Measurements from ENCODE around the gene GRID2. TPM values are rescaled to one million over a fixed set of nuclear protein-coding genes. Genes with fewer than 3 reads are reported as not detected.

GRID2 gene
- total RNA-seq, 1 experiment from 2014 or later = 2.2 TPM

- CTCF ChIA-PET = no interaction called here
- H2AFZ ChIP-seq (ENCODE audit: low read length) = no peak overlapping the region
- H3K4me2 ChIP-seq (ENCODE audit: low read length) = no peak overlapping the region
- POLR2A ChIA-PET (ENCODE audit: unreplicated experiment) = no interaction called here
- H3K9ac ChIP-seq (ENCODE audit: low read length) = no peak overlapping the region
- no TSS peak for BruUV-seq (replicated peaks)
- no peak overlapping the region for H3K4me3 ChIP-seq (ENCODE audit: low read length)
- H3K9me3 ChIP-seq (ENCODE audit: low read length) = no peaks in the 10 kb centered on the region
- no peaks in the 10 kb centered on the region for H3K79me2 ChIP-seq (ENCODE audit: low read length)
- no peaks in the 10 kb centered on the region for H3F3A ChIP-seq (ENCODE audit: low read length, unreplicated experiment)
- H3K36me3 ChIP-seq (ENCODE audit: low read depth, low read length) = no peaks in the 10 kb centered on the region
- H3K27me3 ChIP-seq (ENCODE audit: low read length) = no peaks in the 10 kb centered on the region
- intact Hi-C loops (cut with micrococcal nuclease) = no loop called here
- DNase-seq = no peak
- no peaks in the 10 kb centered on the region for H3K9me2 ChIP-seq (replicated peaks; ENCODE audit: low read length)
- no peak overlapping the region for H3K27ac ChIP-seq (ENCODE audit: low read length)
- TF ChIP-seq EZH2phosphoT487 (IDR thresholded peaks at IDR 0.05; ENCODE audit: borderline replicate concordance, low read length) (no peak), EZH2 (IDR thresholded peaks at IDR 0.05; ENCODE audit: low read length, unreplicated experiment) (no peak), CTCF (conservative IDR thresholded peaks at IDR 0.05; ENCODE audit: low read depth, low read length) (no peak)
- H3K4me1 ChIP-seq (ENCODE audit: insufficient read depth, low read length) = peaks cover 7% of the 10 kb centered on the region; the same call in 1 of the 2 replicates
- ATAC-seq = no peak
- no peaks in the 10 kb centered on the region for H4K20me1 ChIP-seq (ENCODE audit: low read length)
These were observed 1466.4 kb downstream of the GRID2 start for GRCh38 chr4:93770201-93770600.

- no peaks in the 10 kb centered on the region for H3K36me3 ChIP-seq (ENCODE audit: low read depth, low read length)
- H2AFZ ChIP-seq (ENCODE audit: low read length) = no peak overlapping the region
- no TSS peak for BruUV-seq (replicated peaks)
- H3K79me2 ChIP-seq (ENCODE audit: low read length) = no peaks in the 10 kb centered on the region
- no peaks in the 10 kb centered on the region for H3F3A ChIP-seq (ENCODE audit: low read length, unreplicated experiment)
- ATAC-seq = no peak
- H3K27ac ChIP-seq (ENCODE audit: low read length) = no peak overlapping the region
- H3K9me2 ChIP-seq (replicated peaks; ENCODE audit: low read length) = no peaks in the 10 kb centered on the region
- no peaks in the 10 kb centered on the region for H4K20me1 ChIP-seq (ENCODE audit: low read length)
- ChIA-PET POLR2A (ENCODE audit: unreplicated experiment) (no interaction called here), CTCF (no interaction called here)
- H3K4me3 ChIP-seq (ENCODE audit: low read length) = no peak overlapping the region
- intact Hi-C loops (cut with micrococcal nuclease) = no loop called here
- TF ChIP-seq EZH2phosphoT487 (IDR thresholded peaks at IDR 0.05; ENCODE audit: borderline replicate concordance, low read length) (no peak), EZH2 (IDR thresholded peaks at IDR 0.05; ENCODE audit: low read length, unreplicated experiment) (no peak), CTCF (conservative IDR thresholded peaks at IDR 0.05; ENCODE audit: low read depth, low read length) (no peak)
- peak overlapping the region; percentile 69 for H3K4me2 ChIP-seq (ENCODE audit: low read length)
- no peaks in the 10 kb centered on the region for H3K9me3 ChIP-seq (ENCODE audit: low read length)
- no peaks in the 10 kb centered on the region for H3K27me3 ChIP-seq (ENCODE audit: low read length)
- H3K4me1 ChIP-seq (ENCODE audit: insufficient read depth, low read length) = peaks cover 7% of the 10 kb centered on the region; the same call in 1 of the 2 replicates
- peak; percentile 23 for DNase-seq
- H3K9ac ChIP-seq (ENCODE audit: low read length) = no peak overlapping the region
These were observed 1468.1 kb downstream of the GRID2 start for GRCh38 chr4:93771640-93772411.

GRCh38 chr4:93772858-93773257 lies 1469.1 kb downstream of the GRID2 start:
- no peak overlapping the region for H3K4me3 ChIP-seq (ENCODE audit: low read length)
- no peaks in the 10 kb centered on the region for H3F3A ChIP-seq (ENCODE audit: low read length, unreplicated experiment)
- H3K4me1 ChIP-seq (ENCODE audit: insufficient read depth, low read length) = peaks cover 7% of the 10 kb centered on the region; the same call in 1 of the 2 replicates
- no peak overlapping the region for H3K9ac ChIP-seq (ENCODE audit: low read length)
- H3K27me3 ChIP-seq (ENCODE audit: low read length) = no peaks in the 10 kb centered on the region
- H3K36me3 ChIP-seq (ENCODE audit: low read depth, low read length) = no peaks in the 10 kb centered on the region
- H3K27ac ChIP-seq (ENCODE audit: low read length) = no peak overlapping the region
- no peak overlapping the region for H3K4me2 ChIP-seq (ENCODE audit: low read length)
- H3K9me2 ChIP-seq (replicated peaks; ENCODE audit: low read length) = no peaks in the 10 kb centered on the region
- H3K79me2 ChIP-seq (ENCODE audit: low read length) = no peaks in the 10 kb centered on the region
- no TSS peak for BruUV-seq (replicated peaks)
- no peak for TF ChIP-seq EZH2phosphoT487 (IDR thresholded peaks at IDR 0.05; ENCODE audit: borderline replicate concordance, low read length)
- TF ChIP-seq CTCF (conservative IDR thresholded peaks at IDR 0.05; ENCODE audit: low read depth, low read length) = no peak
- no peak for TF ChIP-seq EZH2 (IDR thresholded peaks at IDR 0.05; ENCODE audit: low read length, unreplicated experiment)
- ChIA-PET POLR2A (ENCODE audit: unreplicated experiment) (no interaction called here), CTCF (no interaction called here)
- H4K20me1 ChIP-seq (ENCODE audit: low read length) = no peaks in the 10 kb centered on the region
- no peak overlapping the region for H2AFZ ChIP-seq (ENCODE audit: low read length)
- intact Hi-C loops (cut with micrococcal nuclease) = no loop called here
- no peaks in the 10 kb centered on the region for H3K9me3 ChIP-seq (ENCODE audit: low read length)
- DNase-seq = no peak
- no peak for ATAC-seq
